HepG2 (cell line): ENCODE data around the gene BAIAP3. TPM values are rescaled to one million over a fixed set of nuclear protein-coding genes. Genes with fewer than 3 reads are reported as not detected.

Experiments
- ATAC-seq: fragments of 200-7000 bp; cut with Tn5 transposase; 3 replicates; pipeline ENCODE4 v1.9.1; 2020; ENCODE audit warnings: mild to moderate bottlenecking, moderate library complexity
- BruUV-seq: library from RNA; stranded (reverse); fragments of 400-500 nt; replicated peaks from 2 replicates; lab custom pipeline; 2021; lab: Mats Ljungman, UMichigan
- CTCF ChIA-PET: fragments of 300-600 bp; formaldehyde crosslinking; extraction: SDS; loops from one replicate; lab custom pipeline; 2021; ENCODE audit warnings: low total read pairs, inconsistent platforms, low intra/inter-chr PET ratio; lab: Yijun Ruan, JAX
- POLR2A ChIA-PET: fragments of 350-600 bp; sonication (Branson Sonifier 250); formaldehyde crosslinking; loops from one replicate; lab custom pipeline; 2020; ENCODE audit warnings: antibody characterized with exemption, inconsistent platforms; lab: Yijun Ruan, JAX
- DNase-seq: peaks from one replicate; pipeline ENCODE4 v3.0.0-alpha.2; 2015; ENCODE audit warnings: low spot score
- FAIRE-seq: peaks from 3 replicates; lab custom pipeline; 2011; peaks lifted over from hg19 to GRCh38; lab: Jason Lieb, UNC
- H2AFZ ChIP-seq: one replicate; pipeline ENCODE4 v1.6.1; 2011; ENCODE audit warnings: low read length, inconsistent platforms
- H3K27ac ChIP-seq: fragments of 300-600 bp; 3 replicates; pipeline ENCODE4 v1.8.0; 2011; ENCODE audit warnings: mixed run types, mild to moderate bottlenecking, mixed read lengths, low read length, inconsistent platforms; ENCODE audit not compliant: insufficient read depth; ENCODE audit errors: extremely low read length
- H3K27me3 ChIP-seq, 2 experiments: fragments of 200-600 bp in 1 of 2; 2 replicates in 1 of 2; 3 replicates in 1 of 2; pipeline versions ENCODE4 v1.6.0 to v1.8.0; 2011; ENCODE audit warnings: low read length in 2 of 2, mild to moderate bottlenecking in 2 of 2, moderate library complexity in 2 of 2, inconsistent platforms in 1 of 2; ENCODE audit not compliant: insufficient read depth in 2 of 2, control insufficient read depth in 1 of 2
- H3K36me3 ChIP-seq, 2 experiments: fragments of 200-600 bp in 1 of 2; replicated peaks in 1 of 2; 2 replicates in 1 of 2; 3 replicates in 1 of 2; pipeline versions ENCODE4 v1.5.1 to v1.8.0; 2011; ENCODE audit warnings: low read length in 2 of 2, inconsistent platforms in 1 of 2; ENCODE audit not compliant: insufficient read depth in 2 of 2, control insufficient read depth in 1 of 2
- H3K4me1 ChIP-seq: 2 replicates; pipeline ENCODE4 v1.5.1; 2012; ENCODE audit warnings: low read length, inconsistent platforms; ENCODE audit not compliant: insufficient read depth
- H3K4me2 ChIP-seq: 2 replicates; pipeline ENCODE4 v1.6.0; 2011; ENCODE audit warnings: low read depth, low read length, inconsistent platforms
- H3K4me3 ChIP-seq, 3 experiments: fragments of 200-600 bp in 1 of 3; sonication (generic), shearing (Covaris generic) in 1 of 3; replicated peaks in 1 of 3; 2 replicates each; pipeline ENCODE4 v1.5.1; 2011 to 2016; ENCODE audit warnings: low read length in 3 of 3, inconsistent platforms in 2 of 3, low read depth in 2 of 3, mild to moderate bottlenecking in 2 of 3, control low read depth in 1 of 3, mixed read lengths in 1 of 3; ENCODE audit not compliant: insufficient read depth in 1 of 3
- H3K79me2 ChIP-seq: one replicate; pipeline ENCODE4 v1.6.1; 2011; ENCODE audit warnings: low read length, inconsistent platforms; ENCODE audit not compliant: insufficient read depth
- H3K9ac ChIP-seq: 2 replicates; pipeline ENCODE4 v1.6.0; 2011; ENCODE audit warnings: mild to moderate bottlenecking, low read depth, low read length, inconsistent platforms; ENCODE audit not compliant: insufficient read depth
- H3K9me3 ChIP-seq: 2 replicates; pipeline ENCODE4 v1.5.1; 2012; ENCODE audit warnings: mild to moderate bottlenecking, low read length
- H4K20me1 ChIP-seq: 2 replicates; pipeline ENCODE4 v1.6.0; 2011; ENCODE audit warnings: inconsistent platforms, mild to moderate bottlenecking, low read length, moderate library complexity; ENCODE audit not compliant: insufficient read depth
- FOXO1 ChIP-seq: sonication (generic); formaldehyde crosslinking; IDR thresholded peaks from 2 replicates; pipeline ENCODE4 v1.4.0; 2020; ENCODE audit warnings: missing genetic modification reagents
- GATAD2A ChIP-seq: IDR thresholded peaks from 2 replicates; pipeline ENCODE4 v1.6.1; 2016
- GZF1 ChIP-seq: sonication (generic); formaldehyde crosslinking; IDR thresholded peaks from 2 replicates; pipeline ENCODE4 v1.5.1; 2020; ENCODE audit warnings: mild to moderate bottlenecking, missing genetic modification reagents
- HNF4G ChIP-seq, 2 experiments: sonication (generic) in 1 of 2; formaldehyde crosslinking in 1 of 2; IDR thresholded peaks; 2 replicates each; pipeline versions ENCODE4 v1.4.0 to v1.6.1; 2011 to 2020; ENCODE audit warnings: borderline replicate concordance in 2 of 2, low read depth in 2 of 2, mild to moderate bottlenecking in 2 of 2, low read length in 1 of 2, missing genetic modification reagents in 1 of 2, moderate library complexity in 1 of 2
- PHB2 ChIP-seq: fragments of 450-650 bp; IDR thresholded peaks from 2 replicates; pipeline ENCODE4 v1.6.1; 2018; ENCODE audit not compliant: partially characterized antibody
- YY1 ChIP-seq: IDR thresholded peaks from 2 replicates; pipeline ENCODE4 v1.6.1; 2011; ENCODE audit warnings: low read length, low read depth, moderate library complexity, mild to moderate bottlenecking; ENCODE audit not compliant: insufficient read depth, insufficient replicate concordance
- ZBTB38 ChIP-seq: sonication (generic); formaldehyde crosslinking; IDR thresholded peaks from 2 replicates; pipeline ENCODE4 v1.5.1; 2020; ENCODE audit warnings: mild to moderate bottlenecking, missing genetic modification reagents
- ZNF101 ChIP-seq: sonication (generic); formaldehyde crosslinking; IDR thresholded peaks from 2 replicates; pipeline ENCODE4 v1.4.0; 2020; ENCODE audit warnings: mild to moderate bottlenecking, low read depth, missing genetic modification reagents, borderline replicate concordance
- ZNF251 ChIP-seq: sonication (generic); formaldehyde crosslinking; IDR thresholded peaks from 2 replicates; pipeline ENCODE4 v1.9.0; 2021; ENCODE audit warnings: mild to moderate bottlenecking, missing genetic modification reagents
- ZNF331 ChIP-seq: sonication (generic); formaldehyde crosslinking; IDR thresholded peaks from 2 replicates; pipeline ENCODE4 v1.4.0; 2020; ENCODE audit warnings: missing genetic modification reagents
- WGBS: methylation state at CpG from one replicate; pipeline ENCODE4 v1.1.6; 2017; ENCODE audit warnings: low lambda C conversion rate; 5-methylcytosine and 5-hydroxymethylcytosine counted together
- in situ Hi-C: cut with HindIII; loops from 2 replicates; pipeline ENCODE4 v1.10.0; 2017; ENCODE audit warnings: low pct_unique_long_range_greater_than_20kb; ENCODE audit not compliant: extremely low pct_ligation_motif_present
- intact Hi-C: fragments of 100-400 bp; cut with micrococcal nuclease; formaldehyde crosslinking; loops from one replicate; pipeline ENCODE4 v1.10.0; 2022; ENCODE audit not compliant: unreplicated experiment
- polyA plus RNA-seq, 8 experiments: library from polyadenylated mRNA; depleted of rRNA in 3 of 8; stranded (reverse) in 7 of 8; unstranded in 1 of 8; fragments of >200 nt; fragmentation: Illumina TruSeq in 4 of 8; extraction: Trizol in 4 of 8; gene quantifications; 2 replicates each; pipeline versions ENCODE4 v1.2.1 to v1.2.3, GENCODE V29; 2011 to 2016; ENCODE audit warnings: low read depth in 4 of 8, missing spikeins in 1 of 8, mixed read lengths in 1 of 8; ENCODE audit not compliant: insufficient read depth in 1 of 8
- total RNA-seq, 5 experiments: library from RNA; depleted of rRNA; stranded (reverse); fragments of >200 nt; fragmentation: Illumina TruSeq; extraction: Trizol; gene quantifications; 2 replicates each; pipeline ENCODE4 v1.2.3, GENCODE V29; 2016; ENCODE audit warnings: low read depth in 1 of 5
- TF ChIP-seq, protein P1 (sequence below): sonication (generic); formaldehyde crosslinking; IDR thresholded peaks from 2 replicates; pipeline ENCODE4 v1.5.0; 2020; ENCODE audit warnings: missing genetic modification reagents, mild to moderate bottlenecking, borderline replicate concordance
- TF ChIP-seq, protein P2 (sequence below): sonication (generic); formaldehyde crosslinking; IDR thresholded peaks from 2 replicates; pipeline ENCODE4 v1.4.0; 2020; ENCODE audit warnings: missing genetic modification reagents; ENCODE audit errors: not compliant biosample characterization
- TF ChIP-seq, protein P3 (sequence below): sonication (generic); formaldehyde crosslinking; IDR thresholded peaks from 2 replicates; pipeline ENCODE4 v1.5.1; 2020; ENCODE audit warnings: mild to moderate bottlenecking, missing genetic modification reagents, moderate library complexity
- TF ChIP-seq, protein P4 (sequence below): sonication (generic); formaldehyde crosslinking; IDR thresholded peaks from 2 replicates; pipeline ENCODE4 v1.9.0; 2021; ENCODE audit warnings: missing genetic modification reagents, borderline replicate concordance

The BAIAP3 gene
- total and polyA plus RNA-seq, 2 of the 13 experiments (the other 11 are each of a cell fraction or from before 2014, with no cell fraction given): 3.2 to 5.7 TPM

DNA sequence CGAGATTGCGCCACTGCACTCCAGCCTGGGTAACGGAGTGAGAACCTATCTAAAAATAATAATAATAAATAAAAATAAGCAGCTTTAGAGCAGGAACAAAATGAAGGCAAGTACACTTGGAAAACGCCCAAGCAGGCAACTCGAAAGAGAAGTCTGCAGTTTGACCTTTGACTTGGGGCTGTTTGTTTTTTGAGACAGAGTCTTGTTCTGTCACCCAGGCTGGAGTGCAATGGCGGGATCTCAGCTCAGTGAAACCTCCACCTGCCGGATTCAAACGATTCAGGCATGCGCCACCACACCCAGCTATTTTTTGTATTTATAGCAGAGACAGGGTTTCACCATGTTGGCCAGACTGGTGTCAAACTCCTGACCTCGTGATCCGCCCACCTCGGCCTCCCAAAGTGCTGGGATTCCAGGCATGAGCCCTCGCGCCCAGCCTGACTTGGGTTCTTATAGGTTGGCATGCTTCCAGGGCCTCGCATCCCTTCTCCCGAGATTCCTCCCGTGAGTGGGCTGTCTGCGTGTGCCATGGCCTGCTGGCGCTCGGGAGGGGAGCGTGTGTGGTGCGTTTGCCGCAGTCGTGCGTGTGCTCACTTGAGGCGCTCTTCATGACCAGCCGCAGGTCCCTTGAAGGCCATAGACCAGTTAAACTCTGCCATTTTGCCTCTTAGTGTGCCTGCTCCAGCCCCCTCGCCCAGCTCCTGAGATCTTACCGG is 42.4 kb upstream of the BAIAP3 start:
- H3K27me3 ChIP-seq: peaks cover 14 to 38% of the 10 kb centered on the region in 2 experiments; a peak in 4 of 5 replicates
- H3K36me3 ChIP-seq: no peaks in the 10 kb centered on the region
- no peaks in the 10 kb centered on the region for H3K79me2 ChIP-seq
- peak; percentile 55 for DNase-seq
- peak; percentile 24; the same call in 2 of the 3 replicates for ATAC-seq
- H2AFZ ChIP-seq: no peak overlapping the region
- WGBS: 42% methylated on average over 22 of the region's 29 CpGs
- H4K20me1 ChIP-seq: no peaks in the 10 kb centered on the region
- peaks cover 42% of the 10 kb centered on the region for H3K4me1 ChIP-seq
- CTCF ChIA-PET: no interaction called here
- H3K9ac ChIP-seq: no peak overlapping the region
- intact Hi-C loops: no loop called here
- peak overlapping the region in 1 of 3 experiments; percentile 37; a peak in 1 of 6 replicates for H3K4me3 ChIP-seq
- FAIRE-seq: peak; percentile 81
- BruUV-seq: no TSS peak
- in situ Hi-C loops: no loop called here
- POLR2A ChIA-PET: interaction anchor here (1.0 kb wide), 1 partner anchor 15 kb away, joined by 3 read pairs; no protein-coding TSS in a partner anchor
- no peak overlapping the region for H3K27ac ChIP-seq
- H3K9me3 ChIP-seq: no peaks in the 10 kb centered on the region
- H3K4me2 ChIP-seq: peak overlapping the region; percentile 44
- TF ChIP-seq, protein P1, sequence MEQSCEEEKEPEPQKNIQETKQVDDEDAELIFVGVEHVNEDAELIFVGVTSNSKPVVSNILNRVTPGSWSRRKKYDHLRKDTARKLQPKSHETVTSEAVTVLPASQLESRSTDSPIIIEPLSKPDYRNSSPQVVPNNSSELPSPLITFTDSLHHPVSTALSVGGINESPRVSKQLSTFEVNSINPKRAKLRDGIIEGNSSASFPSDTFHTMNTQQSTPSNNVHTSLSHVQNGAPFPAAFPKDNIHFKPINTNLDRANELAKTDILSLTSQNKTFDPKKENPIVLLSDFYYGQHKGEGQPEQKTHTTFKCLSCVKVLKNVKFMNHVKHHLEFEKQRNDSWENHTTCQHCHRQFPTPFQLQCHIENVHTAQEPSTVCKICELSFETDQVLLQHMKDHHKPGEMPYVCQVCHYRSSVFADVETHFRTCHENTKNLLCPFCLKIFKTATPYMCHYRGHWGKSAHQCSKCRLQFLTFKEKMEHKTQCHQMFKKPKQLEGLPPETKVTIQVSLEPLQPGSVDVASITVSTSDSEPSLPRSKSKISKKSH (CRISPR knock-in tag): peak; percentile 19; the same call in 1 of the 2 replicates
- TF ChIP-seq ZBTB38: 0 out of 2 replicates have a peak, but pooled peaks have one; percentile 9
- TF ChIP-seq, protein P2, sequence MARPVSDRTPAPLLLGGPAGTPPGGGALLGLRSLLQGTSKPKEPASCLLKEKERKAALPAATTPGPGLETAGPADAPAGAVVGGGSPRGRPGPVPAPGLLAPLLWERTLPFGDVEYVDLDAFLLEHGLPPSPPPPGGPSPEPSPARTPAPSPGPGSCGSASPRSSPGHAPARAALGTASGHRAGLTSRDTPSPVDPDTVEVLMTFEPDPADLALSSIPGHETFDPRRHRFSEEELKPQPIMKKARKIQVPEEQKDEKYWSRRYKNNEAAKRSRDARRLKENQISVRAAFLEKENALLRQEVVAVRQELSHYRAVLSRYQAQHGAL (CRISPR knock-in tag): no peak
- 0 out of 2 replicates have a peak, but pooled peaks have one; percentile 18 for TF ChIP-seq ZNF331 (CRISPR knock-in tag)
- TF ChIP-seq, protein P3, sequence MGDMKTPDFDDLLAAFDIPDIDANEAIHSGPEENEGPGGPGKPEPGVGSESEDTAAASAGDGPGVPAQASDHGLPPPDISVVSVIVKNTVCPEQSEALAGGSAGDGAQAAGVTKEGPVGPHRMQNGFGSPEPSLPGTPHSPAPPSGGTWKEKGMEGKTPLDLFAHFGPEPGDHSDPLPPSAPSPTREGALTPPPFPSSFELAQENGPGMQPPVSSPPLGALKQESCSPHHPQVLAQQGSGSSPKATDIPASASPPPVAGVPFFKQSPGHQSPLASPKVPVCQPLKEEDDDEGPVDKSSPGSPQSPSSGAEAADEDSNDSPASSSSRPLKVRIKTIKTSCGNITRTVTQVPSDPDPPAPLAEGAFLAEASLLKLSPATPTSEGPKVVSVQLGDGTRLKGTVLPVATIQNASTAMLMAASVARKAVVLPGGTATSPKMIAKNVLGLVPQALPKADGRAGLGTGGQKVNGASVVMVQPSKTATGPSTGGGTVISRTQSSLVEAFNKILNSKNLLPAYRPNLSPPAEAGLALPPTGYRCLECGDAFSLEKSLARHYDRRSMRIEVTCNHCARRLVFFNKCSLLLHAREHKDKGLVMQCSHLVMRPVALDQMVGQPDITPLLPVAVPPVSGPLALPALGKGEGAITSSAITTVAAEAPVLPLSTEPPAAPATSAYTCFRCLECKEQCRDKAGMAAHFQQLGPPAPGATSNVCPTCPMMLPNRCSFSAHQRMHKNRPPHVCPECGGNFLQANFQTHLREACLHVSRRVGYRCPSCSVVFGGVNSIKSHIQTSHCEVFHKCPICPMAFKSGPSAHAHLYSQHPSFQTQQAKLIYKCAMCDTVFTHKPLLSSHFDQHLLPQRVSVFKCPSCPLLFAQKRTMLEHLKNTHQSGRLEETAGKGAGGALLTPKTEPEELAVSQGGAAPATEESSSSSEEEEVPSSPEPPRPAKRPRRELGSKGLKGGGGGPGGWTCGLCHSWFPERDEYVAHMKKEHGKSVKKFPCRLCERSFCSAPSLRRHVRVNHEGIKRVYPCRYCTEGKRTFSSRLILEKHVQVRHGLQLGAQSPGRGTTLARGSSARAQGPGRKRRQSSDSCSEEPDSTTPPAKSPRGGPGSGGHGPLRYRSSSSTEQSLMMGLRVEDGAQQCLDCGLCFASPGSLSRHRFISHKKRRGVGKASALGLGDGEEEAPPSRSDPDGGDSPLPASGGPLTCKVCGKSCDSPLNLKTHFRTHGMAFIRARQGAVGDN (CRISPR knock-in tag): peak; percentile 64
- TF ChIP-seq HNF4G (IDR thresholded peaks at IDR 0.05; ENCODE audit: borderline replicate concordance, low read depth, low read length): peak; percentile 33; the same call in 1 of the 2 replicates
- no peak for TF ChIP-seq HNF4G (CRISPR knock-in tag; IDR thresholded peaks at IDR 0.05; ENCODE audit: borderline replicate concordance, low read depth)
- TF ChIP-seq YY1: peak; percentile 49
- 0 out of 2 replicates have a peak, but pooled peaks have one; percentile 16 for TF ChIP-seq GATAD2A (CRISPR knock-in tag)
- TF ChIP-seq ZNF101 (CRISPR knock-in tag): no peak
- TF ChIP-seq ZNF251: no peak
- no peak for TF ChIP-seq PHB2
- no peak for TF ChIP-seq FOXO1 (CRISPR knock-in tag)
- TF ChIP-seq GZF1 (CRISPR knock-in tag): no peak
- TF ChIP-seq, protein P4, sequence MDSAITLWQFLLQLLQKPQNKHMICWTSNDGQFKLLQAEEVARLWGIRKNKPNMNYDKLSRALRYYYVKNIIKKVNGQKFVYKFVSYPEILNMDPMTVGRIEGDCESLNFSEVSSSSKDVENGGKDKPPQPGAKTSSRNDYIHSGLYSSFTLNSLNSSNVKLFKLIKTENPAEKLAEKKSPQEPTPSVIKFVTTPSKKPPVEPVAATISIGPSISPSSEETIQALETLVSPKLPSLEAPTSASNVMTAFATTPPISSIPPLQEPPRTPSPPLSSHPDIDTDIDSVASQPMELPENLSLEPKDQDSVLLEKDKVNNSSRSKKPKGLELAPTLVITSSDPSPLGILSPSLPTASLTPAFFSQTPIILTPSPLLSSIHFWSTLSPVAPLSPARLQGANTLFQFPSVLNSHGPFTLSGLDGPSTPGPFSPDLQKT (CRISPR knock-in tag): no peak
